Left ventricle myocardium inferior (tissue), 1 donor: ENCODE data around the gene MPZL3. TPM values are rescaled to one million over a fixed set of nuclear protein-coding genes. Genes with fewer than 3 reads are reported as not detected.

Experiments
- DNase-seq: peaks from one replicate; pipeline ENCODE4 v3.0.0-alpha.2; 2020
- H3K27ac ChIP-seq: fragments of 200-600 bp; replicated peaks from 2 replicates; pipeline ENCODE4 v1.8.0; 2021
- H3K27me3 ChIP-seq: fragments of 200-600 bp; 2 replicates; pipeline ENCODE4 v1.8.0; 2021; ENCODE audit warnings: low read depth
- H3K36me3 ChIP-seq: fragments of 200-600 bp; 2 replicates; pipeline ENCODE4 v1.8.0; 2021
- H3K4me1 ChIP-seq: fragments of 200-600 bp; 2 replicates; pipeline ENCODE4 v1.8.0; 2021
- H3K4me3 ChIP-seq: fragments of 200-600 bp; 2 replicates; pipeline ENCODE4 v1.8.0; 2021; ENCODE audit warnings: mild to moderate bottlenecking, moderate library complexity
- H3K9me3 ChIP-seq: fragments of 200-600 bp; replicated peaks from 2 replicates; pipeline ENCODE4 v1.8.0; 2021
- CTCF ChIP-seq: fragments of 200-600 bp; IDR thresholded peaks from 2 replicates; pipeline ENCODE4 v1.8.0; 2021; ENCODE audit warnings: antibody characterized with exemption, mild to moderate bottlenecking, borderline replicate concordance
- intact Hi-C: fragments of 100-400 bp; cut with micrococcal nuclease; formaldehyde crosslinking; loops from one replicate; pipeline ENCODE4 v1.11.0; 2022
- total RNA-seq: library from RNA; stranded (reverse); fragmentation: NEBNext Ultra II Directional; extraction: Animal tissue kit (Norgen Biotek cat#: 25700); gene quantifications from one replicate; pipeline ENCODE4 v1.2.1, GENCODE V29; 2021
- donor health status: DM: no; HTN: yes; CAD: no; lungs with severe emphysema.

The MPZL3 gene
- total RNA-seq, 1 donor from 2014 or later: 2.7 TPM

DNA sequence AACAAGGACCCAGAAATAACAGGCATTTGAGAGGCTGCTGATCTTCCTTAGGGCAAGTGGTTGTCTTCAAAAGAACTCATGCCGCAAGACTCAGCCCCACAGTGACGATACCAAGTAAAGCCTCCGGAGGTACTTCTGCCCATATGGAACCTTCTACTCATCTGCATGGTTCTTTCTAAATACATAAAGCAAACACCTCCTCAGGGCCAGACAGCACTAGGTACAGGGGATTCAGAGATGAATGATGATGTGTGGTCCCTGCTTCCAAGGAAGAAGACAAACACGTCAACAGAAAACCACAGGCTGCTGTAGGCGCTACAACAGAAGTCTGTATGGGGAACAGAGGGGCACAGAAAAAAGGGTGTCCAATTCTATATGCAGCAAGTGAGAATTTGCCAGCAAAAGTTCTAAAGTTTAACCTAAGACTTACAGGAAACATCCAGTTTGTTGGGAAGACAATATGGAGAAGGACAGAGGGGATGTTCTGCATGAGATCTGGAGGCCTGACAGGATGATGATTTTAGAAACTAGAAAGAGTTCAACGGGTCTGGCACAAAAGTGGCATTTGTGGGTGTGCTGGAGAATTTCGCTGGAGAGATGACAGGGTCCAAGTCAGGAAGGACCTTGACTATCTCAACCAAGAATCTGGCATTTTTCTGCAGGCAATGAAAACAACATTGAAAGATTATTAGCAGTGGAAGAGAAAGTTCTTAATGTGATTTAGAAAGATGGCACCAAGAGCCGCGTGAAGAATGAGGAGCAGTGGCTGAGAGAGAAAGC is 51.1 kb downstream of the MPZL3 start:
- intact Hi-C loops: no loop called here
- no peaks in the 10 kb centered on the region for H3K27me3 ChIP-seq
- H3K9me3 ChIP-seq: no peaks in the 10 kb centered on the region
- TF ChIP-seq CTCF: no peak
- H3K4me1 ChIP-seq: peaks cover 14% of the 10 kb centered on the region
- no peak overlapping the region for H3K4me3 ChIP-seq
- H3K36me3 ChIP-seq: no peaks in the 10 kb centered on the region
- no peak overlapping the region for H3K27ac ChIP-seq
- DNase-seq: no peak

DNA sequence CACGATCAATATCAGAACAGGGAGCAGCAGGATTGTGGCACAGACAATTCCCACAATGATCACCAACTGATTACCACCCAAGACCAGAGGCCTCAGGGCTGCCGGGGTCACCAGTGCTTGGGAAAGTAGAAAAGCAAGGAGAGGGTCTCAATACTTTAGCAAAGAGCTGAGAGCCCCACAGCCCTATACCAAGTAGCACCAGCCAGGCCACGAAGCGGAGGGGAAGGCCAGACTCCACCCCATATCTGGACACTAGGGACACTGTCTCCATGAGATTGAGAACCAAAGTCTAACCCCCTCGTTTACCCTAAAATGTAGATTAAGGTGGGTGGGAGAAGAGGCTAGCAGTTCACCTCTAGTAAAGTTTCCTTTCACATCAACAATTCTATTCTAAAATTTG is 51.7 kb downstream of the MPZL3 start:
- intact Hi-C loops: no loop called here
- peaks cover 20% of the 10 kb centered on the region for H3K4me1 ChIP-seq
- H3K9me3 ChIP-seq: no peaks in the 10 kb centered on the region
- H3K4me3 ChIP-seq: no peak overlapping the region
- DNase-seq: no peak
- H3K27me3 ChIP-seq: no peaks in the 10 kb centered on the region
- no peak overlapping the region for H3K27ac ChIP-seq
- no peaks in the 10 kb centered on the region for H3K36me3 ChIP-seq
- TF ChIP-seq CTCF: no peak

DNA sequence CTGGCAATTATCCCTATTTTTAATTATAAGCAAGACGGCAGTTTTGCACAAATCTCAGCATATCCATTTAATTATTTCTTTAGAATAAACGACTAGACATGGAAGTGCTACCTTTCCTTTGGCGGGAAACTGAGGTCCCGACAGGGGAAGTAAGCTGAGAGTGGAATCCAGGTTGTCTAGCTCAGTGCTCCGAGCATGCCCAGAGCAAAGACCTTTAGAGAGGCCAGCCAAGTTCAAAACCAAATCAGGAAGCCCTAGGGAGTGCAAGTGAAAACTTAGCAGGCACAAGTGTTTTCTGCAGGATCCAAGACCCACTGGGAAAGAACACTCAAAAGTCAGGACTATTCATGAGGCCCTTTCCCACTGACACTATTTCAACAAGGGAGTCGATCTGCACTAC is 53.0 kb downstream of the MPZL3 start:
- no peaks in the 10 kb centered on the region for H3K36me3 ChIP-seq
- H3K4me3 ChIP-seq: no peak overlapping the region
- no peak for TF ChIP-seq CTCF
- H3K27ac ChIP-seq: peak overlapping the region; percentile 45
- DNase-seq: no peak
- H3K9me3 ChIP-seq: no peaks in the 10 kb centered on the region
- no peaks in the 10 kb centered on the region for H3K27me3 ChIP-seq
- H3K4me1 ChIP-seq: peaks cover 31% of the 10 kb centered on the region
- intact Hi-C loops: loop anchor here (5.0 to 10.0 kb wide), 2 partner anchors 88 to 156 kb away; partner anchors contain the start of gene UBE4A

DNA sequence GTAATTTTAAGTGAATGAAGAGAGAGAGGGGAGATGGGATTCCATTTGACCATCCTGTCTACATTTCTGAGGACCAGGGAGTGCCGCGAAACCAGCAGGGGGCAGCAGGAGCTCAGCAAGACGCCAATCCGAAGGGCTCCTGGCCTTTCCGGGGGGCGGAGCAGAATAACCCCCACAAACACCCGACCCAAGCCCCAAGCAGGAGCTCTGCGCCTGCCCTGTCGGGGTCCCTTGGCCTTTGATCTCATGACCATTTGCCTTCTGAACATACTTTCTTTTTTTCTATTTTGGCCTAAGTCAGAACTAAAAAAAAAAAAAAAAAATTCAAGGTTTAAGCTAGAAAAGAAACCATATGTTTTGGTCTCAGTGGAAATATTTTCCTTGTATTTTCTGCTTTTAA is 53.8 kb downstream of the MPZL3 start:
- DNase-seq: peak; percentile 84
- intact Hi-C loops: loop anchor here (5.0 to 10.0 kb wide), 2 partner anchors 89 to 156 kb away; partner anchors contain the start of gene UBE4A
- H3K27ac ChIP-seq: peak overlapping the region; percentile 45
- H3K27me3 ChIP-seq: no peaks in the 10 kb centered on the region
- peak; percentile 92 for TF ChIP-seq CTCF
- peak overlapping the region; percentile 28 for H3K4me3 ChIP-seq
- H3K9me3 ChIP-seq: no peaks in the 10 kb centered on the region
- peaks cover 38% of the 10 kb centered on the region for H3K4me1 ChIP-seq
- H3K36me3 ChIP-seq: no peaks in the 10 kb centered on the region

DNA sequence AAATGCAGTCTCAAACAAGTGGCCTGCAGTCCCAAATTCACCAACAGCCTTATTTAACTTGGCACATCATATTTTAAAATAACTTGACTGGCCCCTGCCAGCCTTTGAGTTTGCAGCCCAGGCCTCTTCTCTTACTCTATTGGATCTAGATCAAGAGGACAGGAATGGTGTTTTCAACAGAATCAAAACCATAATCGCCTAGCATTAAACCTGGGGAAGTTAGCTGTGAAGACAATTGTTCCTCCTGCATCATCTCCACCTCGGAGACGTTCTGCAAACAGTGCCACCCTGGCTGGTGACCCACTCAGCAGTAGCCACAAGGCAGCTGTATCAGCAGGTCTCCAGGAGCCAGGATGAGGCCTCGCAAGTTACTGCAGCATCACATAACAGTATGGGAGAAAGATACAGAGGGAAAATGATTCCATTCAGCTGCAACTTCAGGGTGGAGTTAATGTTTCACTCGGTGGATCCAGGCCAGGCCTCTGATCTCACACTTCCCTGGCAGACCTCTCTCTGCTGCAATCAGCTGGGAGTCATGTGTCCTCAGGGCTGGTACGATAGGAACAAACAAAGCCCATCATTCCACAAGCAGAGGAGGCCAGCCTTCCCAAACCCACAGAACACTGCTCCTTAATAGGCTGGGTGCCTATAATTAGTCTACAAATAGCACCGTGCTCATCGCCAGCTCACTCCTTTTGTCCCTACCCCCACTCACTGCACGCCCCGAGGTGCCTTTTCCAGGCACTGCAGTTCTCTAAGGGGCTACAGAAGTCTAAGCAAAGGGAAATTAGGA is 57.1 kb downstream of the MPZL3 start:
- intact Hi-C loops: loop anchor here (5.0 to 10.0 kb wide), 2 partner anchors 92 to 160 kb away; partner anchors contain the start of gene UBE4A
- TF ChIP-seq CTCF: no peak
- peak overlapping the region; percentile 91 for H3K27ac ChIP-seq

More for the DNA sequence above, 57.1 kb downstream of the MPZL3 start:
- no peaks in the 10 kb centered on the region for H3K36me3 ChIP-seq
- no peak overlapping the region for H3K4me3 ChIP-seq
- H3K4me1 ChIP-seq: peaks cover 38% of the 10 kb centered on the region
- H3K27me3 ChIP-seq: no peaks in the 10 kb centered on the region
- peak; percentile 86 for DNase-seq
- H3K9me3 ChIP-seq: peaks cover 7% of the 10 kb centered on the region
